Uterus (tissue), 4 donors: ENCODE measurements around the gene MLPH. TPM values are rescaled to one million over a fixed set of nuclear protein-coding genes. Genes with fewer than 3 reads are reported as not detected.

Experiments
- DNase-seq, 2 donors: peaks; one replicate each; pipeline ENCODE4 v3.0.0-alpha.2; 2019 to 2020
- H3K27ac ChIP-seq, 2 donors: fragments of 200-600 bp; sonication (generic); 1 replicate in 1 of 2; 2 replicates in 1 of 2; pipeline ENCODE4 v1.5.1; 2016 to 2018
- H3K27me3 ChIP-seq, 2 donors: fragments of 200-600 bp; sonication (generic); one replicate each; pipeline ENCODE4 v1.5.1; 2018 to 2019; ENCODE audit warnings: control low read depth in 1 of 2
- H3K36me3 ChIP-seq, 2 donors: fragments of 200-600 bp; sonication (generic); one replicate each; pipeline ENCODE4 v1.5.1; 2019; ENCODE audit warnings: control low read depth in 1 of 2
- H3K4me1 ChIP-seq, 2 donors: fragments of 200-600 bp; sonication (generic); one replicate each; pipeline ENCODE4 v1.5.1; 2018 to 2019; ENCODE audit warnings: control low read depth in 1 of 2
- H3K4me3 ChIP-seq, 2 donors: fragments of 200-600 bp; sonication (generic); 1 replicate in 1 of 2; 2 replicates in 1 of 2; pipeline ENCODE4 v1.5.1; 2018 to 2019; ENCODE audit warnings: mild to moderate bottlenecking in 1 of 2
- H3K9me3 ChIP-seq, 2 donors: fragments of 200-600 bp; sonication (generic); one replicate each; pipeline ENCODE4 v1.5.1; 2019; ENCODE audit warnings: control low read depth in 1 of 2
- POLR2A ChIP-seq, 2 donors: fragments of 450-650 bp; IDR thresholded peaks; one replicate each; pipeline ENCODE4 v1.6.1; 2016; ENCODE audit warnings: antibody characterized with exemption in 2 of 2, mild to moderate bottlenecking in 1 of 2, moderate library complexity in 1 of 2
- intact Hi-C: fragments of 100-400 bp; cut with DNase I; formaldehyde crosslinking; loops from one replicate; pipeline ENCODE4 v1.15.1; 2023; ENCODE audit warnings: low total_unique reads
- total RNA-seq, 4 donors: library from RNA; depleted of rRNA in 3 of 4; stranded (reverse); fragments of >200 nt in 3 of 4; gene quantifications; one replicate each; pipeline versions ENCODE4 v1.1.0 to v1.2.4, GENCODE V29; 2014 to 2023
- TF ChIP-seq, protein P1 (sequence below), 4 experiments: fragments of 200-600 bp in 2 of 4; fragments of 450-650 bp in 2 of 4; sonication (generic) in 2 of 4; IDR thresholded peaks; one replicate each; pipeline ENCODE4 v1.5.1; 2016 to 2019; ENCODE audit warnings: antibody characterized with exemption in 4 of 4, mild to moderate bottlenecking in 2 of 4, moderate library complexity in 1 of 4
- donor health status: DM: yes; HTN: yes; CAD: no.

MLPH gene
- total RNA-seq, 4 donors from 2014 or later, result 1.2 to 16.5 (median 8.9) TPM

DNA sequence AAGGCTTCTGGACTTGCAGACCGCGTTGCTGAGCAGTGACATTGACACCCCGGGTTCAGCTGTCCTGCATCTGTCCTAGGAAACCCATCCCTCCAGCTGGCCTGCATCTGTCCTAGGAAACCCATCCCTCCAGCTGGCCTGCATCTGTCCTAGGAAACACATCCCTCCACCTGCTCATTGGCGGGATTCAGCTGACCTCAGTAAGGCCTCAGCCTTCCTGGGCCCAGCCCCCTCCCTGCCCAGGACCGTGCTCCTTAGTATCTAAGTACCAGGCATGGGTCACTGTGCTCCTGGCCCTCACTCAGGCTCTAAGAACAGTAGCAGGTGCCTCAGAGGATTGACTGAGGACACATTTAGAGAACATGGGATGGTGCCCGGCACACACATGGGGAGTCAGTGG lies 1.2 kb downstream of the MLPH start:
- DNase-seq, result no peak
- Histone ChIP-seq H3K36me3 (no peaks in the 10 kb centered on the region), H3K27me3 (no peaks in the 10 kb centered on the region), H3K9me3 (peaks cover 0 to 6% of the 10 kb centered on the region in 2 donors), H3K4me1 (peaks cover 0 to 15% of the 10 kb centered on the region in 2 donors), H3K27ac (peak overlapping the region in 1 of 2 donors; percentile 76), H3K4me3 (no peak overlapping the region)
- intact Hi-C loops, result no loop called here
- TF ChIP-seq, protein P1, sequence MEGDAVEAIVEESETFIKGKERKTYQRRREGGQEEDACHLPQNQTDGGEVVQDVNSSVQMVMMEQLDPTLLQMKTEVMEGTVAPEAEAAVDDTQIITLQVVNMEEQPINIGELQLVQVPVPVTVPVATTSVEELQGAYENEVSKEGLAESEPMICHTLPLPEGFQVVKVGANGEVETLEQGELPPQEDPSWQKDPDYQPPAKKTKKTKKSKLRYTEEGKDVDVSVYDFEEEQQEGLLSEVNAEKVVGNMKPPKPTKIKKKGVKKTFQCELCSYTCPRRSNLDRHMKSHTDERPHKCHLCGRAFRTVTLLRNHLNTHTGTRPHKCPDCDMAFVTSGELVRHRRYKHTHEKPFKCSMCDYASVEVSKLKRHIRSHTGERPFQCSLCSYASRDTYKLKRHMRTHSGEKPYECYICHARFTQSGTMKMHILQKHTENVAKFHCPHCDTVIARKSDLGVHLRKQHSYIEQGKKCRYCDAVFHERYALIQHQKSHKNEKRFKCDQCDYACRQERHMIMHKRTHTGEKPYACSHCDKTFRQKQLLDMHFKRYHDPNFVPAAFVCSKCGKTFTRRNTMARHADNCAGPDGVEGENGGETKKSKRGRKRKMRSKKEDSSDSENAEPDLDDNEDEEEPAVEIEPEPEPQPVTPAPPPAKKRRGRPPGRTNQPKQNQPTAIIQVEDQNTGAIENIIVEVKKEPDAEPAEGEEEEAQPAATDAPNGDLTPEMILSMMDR (IDR thresholded peaks at IDR 0.05), result no peak
- no peak for TF ChIP-seq POLR2A (IDR thresholded peaks at IDR 0.05)

DNA sequence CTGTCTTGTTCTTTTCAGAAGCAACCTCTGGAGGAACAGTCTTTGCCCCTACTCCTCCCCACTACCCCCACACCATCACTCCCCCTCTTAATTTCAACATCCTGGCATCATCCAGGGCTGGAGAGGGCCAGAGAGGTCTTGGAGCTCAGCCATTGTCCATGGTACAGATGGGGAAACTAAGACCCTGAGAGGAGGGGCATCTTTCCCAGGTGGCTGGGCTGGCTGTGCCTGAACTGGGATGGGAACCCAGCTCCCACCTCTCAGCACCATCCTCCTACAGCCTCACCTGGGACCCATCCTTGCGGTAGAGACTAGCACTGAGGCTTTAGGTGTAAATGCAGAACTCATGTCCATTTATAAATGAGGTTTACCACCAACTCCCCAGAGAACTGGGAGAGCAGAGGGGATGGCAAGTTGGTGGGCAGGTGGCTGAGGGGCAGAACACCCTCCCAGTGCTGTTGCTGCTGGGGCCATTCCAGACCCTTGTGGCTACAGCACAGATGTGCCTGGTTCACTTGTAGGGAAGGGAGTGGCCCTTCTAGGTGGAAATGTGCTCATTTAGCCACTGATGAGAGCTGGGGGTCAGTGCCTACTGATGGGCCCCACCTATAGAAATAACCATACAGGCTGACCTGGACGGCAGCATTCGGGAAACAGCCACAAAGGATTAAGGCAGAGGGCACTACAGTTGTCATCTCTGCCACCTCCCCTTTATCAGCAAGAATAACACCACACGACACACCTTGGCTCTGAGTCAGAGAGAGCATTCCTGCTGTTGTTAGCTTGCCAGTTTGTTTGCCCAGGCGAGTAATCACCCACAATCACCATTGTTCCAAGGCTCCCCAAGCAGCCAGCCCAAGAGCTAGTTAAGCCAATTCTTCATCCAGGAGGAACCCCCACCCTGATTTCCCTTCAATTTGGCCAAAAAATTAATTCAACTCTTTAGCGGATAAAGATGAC lies 2.1 kb downstream of the MLPH start:
- no peaks in the 10 kb centered on the region for H3K27me3 ChIP-seq
- TF ChIP-seq POLR2A (IDR thresholded peaks at IDR 0.05), result no peak
- TF ChIP-seq, protein P1 (IDR thresholded peaks at IDR 0.05), result no peak
- H3K27ac ChIP-seq, result peak overlapping the region; percentile 14 to 76
- intact Hi-C loops, result no loop called here
- no peaks in the 10 kb centered on the region for H3K36me3 ChIP-seq
- H3K9me3 ChIP-seq, result peaks cover 0 to 6% of the 10 kb centered on the region in 2 donors
- no peak overlapping the region for H3K4me3 ChIP-seq
- H3K4me1 ChIP-seq, result peaks cover 0 to 15% of the 10 kb centered on the region in 2 donors
- no peak for DNase-seq

DNA sequence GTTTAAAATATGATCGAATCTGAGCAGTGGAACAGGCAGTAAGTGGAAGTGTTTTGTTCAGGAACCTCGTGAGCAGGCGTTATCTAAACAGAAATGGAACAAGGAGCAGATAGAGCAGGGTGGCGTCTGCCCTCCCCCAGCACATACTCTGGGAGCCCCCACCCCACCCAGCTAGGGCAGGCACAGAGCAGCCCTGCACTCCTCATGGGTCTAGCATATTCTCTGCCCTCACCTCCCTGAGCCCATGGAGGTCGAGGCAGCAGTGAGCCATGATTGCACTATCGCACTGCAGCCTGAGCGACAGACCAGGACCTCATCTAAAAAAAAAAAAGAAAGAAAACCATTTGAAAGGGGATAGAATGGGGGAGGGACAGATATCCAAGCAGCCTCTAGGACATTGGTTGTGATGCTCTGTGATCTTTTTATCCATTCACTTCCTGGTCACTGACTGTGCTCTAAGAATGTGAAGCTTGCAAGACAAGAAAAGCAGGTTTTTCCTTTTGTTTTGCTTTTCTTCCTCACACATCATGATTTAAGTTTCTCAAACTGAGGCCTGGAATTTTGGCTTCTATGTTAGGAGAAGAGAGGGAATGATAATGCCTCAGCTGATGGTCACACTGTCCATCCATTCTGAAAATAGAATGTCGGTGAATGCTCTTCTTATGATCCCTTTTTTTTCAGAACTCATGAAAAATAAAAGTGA lies 3.1 kb downstream of the MLPH start:
- H3K9me3 ChIP-seq, result peaks cover 0 to 6% of the 10 kb centered on the region in 2 donors
- DNase-seq, result no peak
- H3K4me3 ChIP-seq, result no peak overlapping the region
- H3K27ac ChIP-seq, result peak overlapping the region in 1 of 2 donors; percentile 76
- intact Hi-C loops, result no loop called here
- TF ChIP-seq, protein P1 (IDR thresholded peaks at IDR 0.05), result no peak
- TF ChIP-seq POLR2A (IDR thresholded peaks at IDR 0.05), result no peak
- no peaks in the 10 kb centered on the region for H3K36me3 ChIP-seq
- no peaks in the 10 kb centered on the region for H3K27me3 ChIP-seq
- H3K4me1 ChIP-seq, result peaks cover 0 to 15% of the 10 kb centered on the region in 2 donors

DNA sequence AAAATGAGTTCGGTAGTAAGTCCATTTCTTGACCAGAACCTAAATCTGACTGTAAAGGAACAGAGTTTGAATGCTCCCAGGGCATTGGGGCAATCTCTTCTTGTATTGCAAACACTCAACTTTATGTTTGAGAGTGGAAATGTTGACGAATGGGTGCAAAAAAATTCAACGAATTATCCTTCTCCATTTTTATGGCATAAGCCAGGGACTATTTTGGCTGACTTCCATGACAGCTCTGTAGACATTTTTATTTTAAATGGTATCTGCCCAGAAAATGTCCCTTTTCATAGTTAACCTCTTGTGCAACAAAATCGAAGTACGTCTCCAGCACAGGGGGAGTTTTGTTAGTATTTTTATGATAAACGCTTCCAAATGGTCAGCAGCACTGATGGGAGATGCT lies 3.7 kb downstream of the MLPH start:
- Histone ChIP-seq H3K36me3 (no peaks in the 10 kb centered on the region), H3K9me3 (peaks cover 0 to 6% of the 10 kb centered on the region in 2 donors), H3K27ac (peak overlapping the region in 1 of 2 donors; percentile 76), H3K4me3 (no peak overlapping the region), H3K4me1 (peaks cover 0 to 15% of the 10 kb centered on the region in 2 donors), H3K27me3 (no peaks in the 10 kb centered on the region)
- TF ChIP-seq, protein P1 (IDR thresholded peaks at IDR 0.05), result no peak
- no peak for TF ChIP-seq POLR2A (IDR thresholded peaks at IDR 0.05)
- DNase-seq, result no peak
- intact Hi-C loops, result no loop called here
